Caco-2 (cell line): ENCODE measurements around the gene MBD5. TPM values are rescaled to one million over a fixed set of nuclear protein-coding genes. Genes with fewer than 3 reads are reported as not detected.

Source experiments
- BruUV-seq: library from RNA; stranded (reverse); fragments of 400-500 nt; replicated peaks from 2 replicates; lab custom pipeline; 2021; lab: Mats Ljungman, UMichigan
- CTCF ChIA-PET: fragments of 300-600 bp; sonication (Branson Sonifier 250); formaldehyde crosslinking; loops from one replicate; lab custom pipeline; 2022; ENCODE audit warnings: antibody characterized with exemption; lab: Charles Lee
- POLR2A ChIA-PET: fragments of 300-600 bp; sonication (Branson Sonifier 250); formaldehyde crosslinking; loops from one replicate; lab custom pipeline; 2022; ENCODE audit warnings: antibody characterized with exemption; lab: Charles Lee
- DNase-seq, 2 experiments: peaks; one replicate each; pipeline versions ENCODE4 v3.0.0 to v3.0.0-alpha.2; 2020 to 2022
- H3K27me3 ChIP-seq: replicated peaks from 2 replicates; pipeline ENCODE4 v1.6.0; 2011; ENCODE audit warnings: low read length; ENCODE audit not compliant: control insufficient read depth, insufficient read depth
- H3K36me3 ChIP-seq: 2 replicates; pipeline ENCODE4 v1.5.1; 2011; ENCODE audit warnings: low read length; ENCODE audit not compliant: control insufficient read depth, insufficient read depth
- H3K4me1 ChIP-seq: fragments of 250-450 bp; sonication (Bioruptor Pico); 2 replicates; pipeline ENCODE4 v1.5.1; 2020; ENCODE audit warnings: mild to moderate bottlenecking
- H3K4me3 ChIP-seq: 2 replicates; pipeline ENCODE4 v1.5.1; 2011; ENCODE audit warnings: low read depth, mild to moderate bottlenecking, control low read depth, low read length
- H3K9me3 ChIP-seq: fragments of 250-450 bp; sonication (Bioruptor Pico); 2 replicates; pipeline ENCODE4 v1.5.1; 2020; ENCODE audit warnings: mild to moderate bottlenecking, moderate library complexity
- H3K27ac Mint-ChIP-seq: one replicate; pipeline ENCODE4 v1.8.0; 2022; ENCODE audit warnings: mixed read lengths; ENCODE audit not compliant: unreplicated experiment
- H3K27me3 Mint-ChIP-seq: one replicate; pipeline ENCODE4 v1.8.0; 2022; ENCODE audit warnings: mixed read lengths; ENCODE audit not compliant: insufficient read depth, unreplicated experiment
- H3K36me3 Mint-ChIP-seq: one replicate; pipeline ENCODE4 v1.8.0; 2022; ENCODE audit warnings: mild to moderate bottlenecking, mixed read lengths; ENCODE audit not compliant: insufficient read depth, unreplicated experiment
- H3K4me1 Mint-ChIP-seq: one replicate; pipeline ENCODE4 v1.8.0; 2022; ENCODE audit warnings: low read depth, mixed read lengths; ENCODE audit not compliant: unreplicated experiment
- H3K4me3 Mint-ChIP-seq: one replicate; pipeline ENCODE4 v1.8.0; 2022; ENCODE audit warnings: mild to moderate bottlenecking, moderate library complexity, mixed read lengths; ENCODE audit not compliant: unreplicated experiment
- H3K9me3 Mint-ChIP-seq: one replicate; pipeline ENCODE4 v1.8.0; 2022; ENCODE audit warnings: mixed read lengths; ENCODE audit not compliant: unreplicated experiment
- intact Hi-C: fragments of 100-400 bp; cut with micrococcal nuclease; formaldehyde crosslinking; loops from one replicate; pipeline ENCODE4 v1.10.0; 2022; ENCODE audit not compliant: unreplicated experiment
- total RNA-seq: library from RNA; stranded (reverse); gene quantifications from 2 replicates; pipeline ENCODE4 v1.2.3, GENCODE V29; 2022
- TF ChIP-seq, protein P1 (sequence below), 2 experiments: fragments of 200-600 bp in 1 of 2; IDR thresholded peaks; 1 replicate in 1 of 2; 2 replicates in 1 of 2; pipeline versions ENCODE4 v1.5.1 to v1.8.0; 2011 to 2022; ENCODE audit warnings: antibody characterized with exemption in 1 of 2, control low read depth in 1 of 2, inconsistent platforms in 1 of 2, low read depth in 1 of 2, low read length in 1 of 2, mild to moderate bottlenecking in 1 of 2, moderate library complexity in 1 of 2; ENCODE audit not compliant: insufficient read depth in 1 of 2, severe bottlenecking in 1 of 2, unreplicated experiment in 1 of 2

Gene MBD5
- total RNA-seq, 1 experiment from 2014 or later = 23.7 TPM

DNA sequence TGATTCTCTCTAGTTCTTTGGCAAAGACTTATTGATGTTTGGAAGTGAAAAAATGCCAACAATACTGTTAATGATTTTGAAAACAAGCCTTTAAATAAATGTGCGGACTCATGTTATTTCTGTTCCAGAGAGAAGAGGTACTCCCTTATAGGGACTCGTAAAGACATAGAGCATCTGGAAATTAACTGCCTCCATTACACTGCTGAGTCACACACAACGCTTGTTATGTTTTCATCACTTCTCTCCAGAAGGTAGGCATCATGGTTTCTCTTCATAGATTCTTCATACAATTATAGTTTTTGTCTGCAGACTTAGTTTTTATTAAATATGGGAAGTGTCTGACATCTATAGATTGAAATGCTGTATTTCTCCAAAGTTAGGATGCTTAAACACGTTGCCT, 321.2 kb downstream of the MBD5 start:
- H3K27me3 ChIP-seq = no peaks in the 10 kb centered on the region
- H3K4me1 Mint-ChIP-seq = no peaks in the 10 kb centered on the region
- H3K27me3 Mint-ChIP-seq = no peaks in the 10 kb centered on the region
- TF ChIP-seq, protein P1, sequence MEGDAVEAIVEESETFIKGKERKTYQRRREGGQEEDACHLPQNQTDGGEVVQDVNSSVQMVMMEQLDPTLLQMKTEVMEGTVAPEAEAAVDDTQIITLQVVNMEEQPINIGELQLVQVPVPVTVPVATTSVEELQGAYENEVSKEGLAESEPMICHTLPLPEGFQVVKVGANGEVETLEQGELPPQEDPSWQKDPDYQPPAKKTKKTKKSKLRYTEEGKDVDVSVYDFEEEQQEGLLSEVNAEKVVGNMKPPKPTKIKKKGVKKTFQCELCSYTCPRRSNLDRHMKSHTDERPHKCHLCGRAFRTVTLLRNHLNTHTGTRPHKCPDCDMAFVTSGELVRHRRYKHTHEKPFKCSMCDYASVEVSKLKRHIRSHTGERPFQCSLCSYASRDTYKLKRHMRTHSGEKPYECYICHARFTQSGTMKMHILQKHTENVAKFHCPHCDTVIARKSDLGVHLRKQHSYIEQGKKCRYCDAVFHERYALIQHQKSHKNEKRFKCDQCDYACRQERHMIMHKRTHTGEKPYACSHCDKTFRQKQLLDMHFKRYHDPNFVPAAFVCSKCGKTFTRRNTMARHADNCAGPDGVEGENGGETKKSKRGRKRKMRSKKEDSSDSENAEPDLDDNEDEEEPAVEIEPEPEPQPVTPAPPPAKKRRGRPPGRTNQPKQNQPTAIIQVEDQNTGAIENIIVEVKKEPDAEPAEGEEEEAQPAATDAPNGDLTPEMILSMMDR (IDR thresholded peaks at IDR 0.05; ENCODE audit: insufficient read depth in 1 of 2, low read depth in 1 of 2, low read length in 1 of 2, severe bottlenecking in 1 of 2, unreplicated experiment in 1 of 2) = no peak
- H3K9me3 ChIP-seq = no peaks in the 10 kb centered on the region
- no peaks in the 10 kb centered on the region for H3K4me1 ChIP-seq
- H3K4me3 ChIP-seq = no peak overlapping the region
- no peaks in the 10 kb centered on the region for H3K36me3 ChIP-seq
- POLR2A ChIA-PET = no interaction called here
- intact Hi-C loops = no loop called here
- no TSS peak for BruUV-seq
- H3K36me3 Mint-ChIP-seq = no peaks in the 10 kb centered on the region
- H3K9me3 Mint-ChIP-seq = peaks cover 9% of the 10 kb centered on the region
- H3K27ac Mint-ChIP-seq = no peak overlapping the region
- CTCF ChIA-PET = no interaction called here
- DNase-seq = no peak
- no peak overlapping the region for H3K4me3 Mint-ChIP-seq

DNA sequence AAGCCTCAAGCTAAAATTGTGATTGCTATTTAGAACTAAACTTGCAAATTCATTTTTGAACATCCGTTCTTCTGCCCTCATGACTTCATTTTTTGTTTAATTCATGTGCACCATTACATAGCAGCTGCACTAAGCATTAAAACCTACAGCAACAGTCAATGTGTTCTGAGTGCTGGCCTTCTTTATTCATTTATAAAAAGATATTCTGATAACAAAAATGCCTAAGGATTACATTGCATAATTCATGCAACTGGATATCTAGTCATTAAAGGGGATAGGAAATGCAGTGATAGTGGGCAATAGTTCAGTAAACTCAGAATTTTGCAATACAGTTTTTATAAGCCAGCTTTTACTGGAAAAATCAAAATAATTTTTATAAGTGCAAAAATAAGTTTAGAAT, 329.3 kb downstream of the MBD5 start:
- Histone ChIP-seq H3K9me3 (no peaks in the 10 kb centered on the region), H3K36me3 (no peaks in the 10 kb centered on the region), H3K27me3 (no peaks in the 10 kb centered on the region), H3K4me3 (no peak overlapping the region), H3K4me1 (no peaks in the 10 kb centered on the region)
- ChIA-PET POLR2A (no interaction called here), CTCF (no interaction called here)
- TF ChIP-seq, protein P1 (IDR thresholded peaks at IDR 0.05; ENCODE audit: insufficient read depth in 1 of 2, low read depth in 1 of 2, low read length in 1 of 2, severe bottlenecking in 1 of 2, unreplicated experiment in 1 of 2) = no peak
- H3K36me3 Mint-ChIP-seq = no peaks in the 10 kb centered on the region
- no peaks in the 10 kb centered on the region for H3K27me3 Mint-ChIP-seq
- DNase-seq = no peak
- intact Hi-C loops = no loop called here
- no peak overlapping the region for H3K27ac Mint-ChIP-seq
- H3K4me1 Mint-ChIP-seq = no peaks in the 10 kb centered on the region
- H3K4me3 Mint-ChIP-seq = no peak overlapping the region
- no peaks in the 10 kb centered on the region for H3K9me3 Mint-ChIP-seq
- no TSS peak for BruUV-seq

DNA sequence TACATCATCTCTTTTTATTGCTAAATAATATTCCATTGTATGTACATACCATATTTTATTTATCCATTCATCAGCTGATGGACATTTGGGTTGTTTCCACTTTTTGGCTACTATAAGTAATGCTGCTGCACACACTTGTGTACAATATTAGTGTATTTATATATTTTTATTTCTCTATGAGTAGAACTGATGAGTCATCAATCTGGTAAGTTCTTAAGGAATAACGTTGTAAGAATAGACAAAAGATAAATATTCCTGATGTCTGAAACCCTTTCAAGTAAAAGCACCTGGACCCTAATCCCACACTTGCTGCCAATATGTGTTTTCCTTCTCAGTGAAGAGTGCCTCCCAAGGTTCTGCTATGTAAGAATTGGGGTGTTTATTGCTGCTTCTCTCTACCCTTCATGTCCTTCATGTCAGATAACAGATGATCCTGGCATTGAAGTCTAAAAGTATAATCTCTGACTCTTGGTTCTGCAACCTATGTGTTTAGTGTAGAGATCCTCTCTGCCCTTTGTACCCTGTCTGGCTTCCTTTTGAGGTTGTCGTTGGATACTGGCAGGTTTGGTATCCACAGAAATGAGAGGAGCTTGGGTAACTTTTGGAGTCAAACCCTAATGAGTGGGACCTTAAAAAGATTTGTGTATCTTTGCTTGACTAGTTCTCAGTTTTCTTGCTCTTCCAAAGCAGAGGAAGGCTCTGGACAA, 330.7 kb downstream of the MBD5 start:
- no peaks in the 10 kb centered on the region for H3K4me1 Mint-ChIP-seq
- H3K36me3 Mint-ChIP-seq = no peaks in the 10 kb centered on the region
- Histone ChIP-seq H3K4me1 (no peaks in the 10 kb centered on the region), H3K9me3 (no peaks in the 10 kb centered on the region), H3K27me3 (no peaks in the 10 kb centered on the region), H3K36me3 (no peaks in the 10 kb centered on the region), H3K4me3 (no peak overlapping the region)
- intact Hi-C loops = no loop called here
- DNase-seq = no peak
- no peak overlapping the region for H3K4me3 Mint-ChIP-seq
- BruUV-seq = no TSS peak
- H3K27ac Mint-ChIP-seq = no peak overlapping the region
- ChIA-PET CTCF (no interaction called here), POLR2A (no interaction called here)
- no peaks in the 10 kb centered on the region for H3K27me3 Mint-ChIP-seq
- TF ChIP-seq, protein P1 (IDR thresholded peaks at IDR 0.05; ENCODE audit: insufficient read depth in 1 of 2, low read depth in 1 of 2, low read length in 1 of 2, severe bottlenecking in 1 of 2, unreplicated experiment in 1 of 2) = no peak
- H3K9me3 Mint-ChIP-seq = no peaks in the 10 kb centered on the region
